ENCODE measurements around the gene RAB38.

Gene RAB38

GRCh38 chr11:88152381-88152780 lies 22.9 kb downstream of the RAB38 start:
- ATAC-seq (ENCODE audit: low read depth) (no peak), DNase-seq (ENCODE audit: low spot score) (no peak)
- TF ChIP-seq CTCF (IDR thresholded peaks at IDR 0.05; ENCODE audit: poor library complexity, severe bottlenecking): no peak

GRCh38 chr11:88151709-88152265 lies 23.5 kb downstream of the RAB38 start:
- DNase-seq (ENCODE audit: low spot score) (no peak), ATAC-seq (ENCODE audit: low read depth) (no peak)
- H3K27me3 ChIP-seq (ENCODE audit: insufficient read depth, poor library complexity, severe bottlenecking): no peaks in the 10 kb centered on the region
- no peak overlapping the region for H3K27ac ChIP-seq (ENCODE audit: poor library complexity, severe bottlenecking)
- peaks cover 2% of the 10 kb centered on the region for H3K9me3 ChIP-seq (ENCODE audit: severe bottlenecking)
- no peak overlapping the region for H3K4me3 ChIP-seq (ENCODE audit: severe bottlenecking)
- H3K4me1 ChIP-seq (ENCODE audit: insufficient read depth, poor library complexity, severe bottlenecking): no peaks in the 10 kb centered on the region
- no peak for TF ChIP-seq CTCF (IDR thresholded peaks at IDR 0.05; ENCODE audit: poor library complexity, severe bottlenecking)
- peaks cover 46% of the 10 kb centered on the region for H3K36me3 ChIP-seq (ENCODE audit: low read depth)

More at GRCh38 chr11:88152381-88152780, 22.9 kb downstream of the RAB38 start:
- Histone ChIP-seq H3K4me1 (ENCODE audit: insufficient read depth, poor library complexity, severe bottlenecking) (no peaks in the 10 kb centered on the region), H3K27ac (ENCODE audit: poor library complexity, severe bottlenecking) (no peak overlapping the region), H3K4me3 (ENCODE audit: severe bottlenecking) (no peak overlapping the region), H3K27me3 (ENCODE audit: insufficient read depth, poor library complexity, severe bottlenecking) (no peaks in the 10 kb centered on the region), H3K36me3 (ENCODE audit: low read depth) (peaks cover 41% of the 10 kb centered on the region), H3K9me3 (ENCODE audit: severe bottlenecking) (no peaks in the 10 kb centered on the region)

- Histone ChIP-seq H3K36me3 (ENCODE audit: low read depth) (peaks cover 61% of the 10 kb centered on the region), H3K27me3 (ENCODE audit: insufficient read depth, poor library complexity, severe bottlenecking) (no peaks in the 10 kb centered on the region), H3K27ac (ENCODE audit: poor library complexity, severe bottlenecking) (no peak overlapping the region), H3K9me3 (ENCODE audit: severe bottlenecking) (peaks cover 2% of the 10 kb centered on the region), H3K4me3 (ENCODE audit: severe bottlenecking) (no peak overlapping the region), H3K4me1 (ENCODE audit: insufficient read depth, poor library complexity, severe bottlenecking) (no peaks in the 10 kb centered on the region)
- TF ChIP-seq CTCF (IDR thresholded peaks at IDR 0.05; ENCODE audit: poor library complexity, severe bottlenecking): no peak
- no peak for DNase-seq (ENCODE audit: low spot score)
- ATAC-seq (ENCODE audit: low read depth): no peak
Observed at GRCh38 chr11:88146106-88146505, 29.1 kb downstream of the RAB38 start.

- H3K27me3 ChIP-seq (ENCODE audit: insufficient read depth, poor library complexity, severe bottlenecking): no peaks in the 10 kb centered on the region
- no peak for ATAC-seq (ENCODE audit: low read depth)
- no peaks in the 10 kb centered on the region for H3K9me3 ChIP-seq (ENCODE audit: severe bottlenecking)
- no peak for DNase-seq (ENCODE audit: low spot score)
- H3K27ac ChIP-seq (ENCODE audit: poor library complexity, severe bottlenecking): no peak overlapping the region
- TF ChIP-seq CTCF (IDR thresholded peaks at IDR 0.05; ENCODE audit: poor library complexity, severe bottlenecking): no peak
- peaks cover 9% of the 10 kb centered on the region for H3K36me3 ChIP-seq (ENCODE audit: low read depth)
- no peak overlapping the region for H3K4me3 ChIP-seq (ENCODE audit: severe bottlenecking)
- no peaks in the 10 kb centered on the region for H3K4me1 ChIP-seq (ENCODE audit: insufficient read depth, poor library complexity, severe bottlenecking)
Observed at GRCh38 chr11:88139865-88140264, 35.4 kb downstream of the RAB38 start.

- DNase-seq (ENCODE audit: low spot score) (no peak), ATAC-seq (ENCODE audit: low read depth) (no peak)
- Histone ChIP-seq H3K9me3 (ENCODE audit: severe bottlenecking) (no peaks in the 10 kb centered on the region), H3K4me1 (ENCODE audit: insufficient read depth, poor library complexity, severe bottlenecking) (no peaks in the 10 kb centered on the region), H3K36me3 (ENCODE audit: low read depth) (peaks cover 16% of the 10 kb centered on the region; the same call in 1 of the 2 replicates), H3K27ac (ENCODE audit: poor library complexity, severe bottlenecking) (no peak overlapping the region), H3K4me3 (ENCODE audit: severe bottlenecking) (no peak overlapping the region), H3K27me3 (ENCODE audit: insufficient read depth, poor library complexity, severe bottlenecking) (no peaks in the 10 kb centered on the region)
- TF ChIP-seq CTCF (IDR thresholded peaks at IDR 0.05; ENCODE audit: poor library complexity, severe bottlenecking): no peak
Observed at GRCh38 chr11:88131764-88132470, 43.3 kb downstream of the RAB38 start.

All from RWPE2 (cell line).